Stimulated activated CD4-positive, alpha-beta T cell treated with anti-CD3 and anti-CD28 coated beads, Interleukin-4, amount 100 ng/mL, for 4 hours (primary cell): ENCODE results near the gene IL5.
"Not testable (repeated sequence)": the region's sequence is repeated elsewhere in the genome, so short reads cannot be mapped to it uniquely, and the experiment has no call there.

Source experiments
- DNase-seq, 2 experiments: peaks; one replicate each; pipeline ENCODE4 v3.0.0-alpha.2; 2020

IL5 gene

DNA sequence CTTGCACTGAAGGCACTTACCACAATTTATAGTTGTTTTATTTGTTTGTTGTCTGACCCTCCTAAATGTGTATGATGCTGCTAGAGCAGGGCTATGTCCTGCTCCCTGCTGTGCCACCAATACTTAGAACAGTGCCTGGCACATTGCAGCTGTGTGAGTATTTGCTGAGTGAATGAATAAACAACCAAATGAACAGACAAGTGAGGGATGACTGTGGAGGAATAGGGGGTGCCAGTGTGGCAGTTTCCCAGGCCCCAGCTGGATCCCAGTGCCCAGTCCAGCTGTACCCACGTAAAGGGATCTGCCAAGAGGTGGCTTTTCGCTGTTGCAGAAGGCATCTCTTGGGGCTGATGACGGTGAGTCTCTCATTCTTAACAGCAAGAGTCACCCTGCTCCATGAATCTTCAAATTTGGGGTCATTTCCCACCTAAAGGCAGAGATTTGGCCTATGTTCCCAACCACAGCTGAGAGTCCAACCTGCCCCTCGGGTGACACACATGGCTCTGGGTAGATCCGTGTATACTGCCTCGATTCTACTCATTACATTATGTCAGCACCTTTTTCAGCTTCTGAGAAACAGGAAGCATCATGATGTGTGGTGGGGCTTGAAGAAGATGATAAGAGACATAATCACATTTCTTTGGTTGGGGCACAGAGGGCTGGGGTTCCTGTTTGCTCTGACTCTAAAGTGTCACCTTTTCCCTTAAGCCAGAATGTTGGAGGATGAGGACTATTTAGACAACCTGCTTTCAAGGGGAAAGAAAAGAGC lies 14.3 kb downstream of the IL5 start:
- no peak for DNase-seq

DNA sequence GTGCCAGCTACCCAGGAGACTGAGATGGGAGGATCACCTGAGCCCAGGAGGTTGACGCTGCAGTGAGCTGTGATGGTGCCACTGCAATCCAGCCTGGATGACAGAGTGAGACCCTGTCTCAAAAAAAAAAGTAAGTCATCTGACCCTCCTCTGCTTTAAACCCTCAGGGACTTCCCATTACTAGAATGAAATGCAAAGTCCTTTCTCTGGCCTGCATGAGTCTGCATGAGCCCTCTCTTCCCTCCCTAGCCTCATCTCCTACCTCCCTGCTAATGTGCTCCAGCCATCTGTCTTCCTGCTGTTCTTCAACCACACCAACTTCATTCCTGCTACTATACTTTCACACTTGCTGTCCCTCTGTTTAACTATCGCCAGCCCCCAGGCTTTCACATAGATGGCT lies 15.3 kb downstream of the IL5 start:
- no peak for DNase-seq

DNA sequence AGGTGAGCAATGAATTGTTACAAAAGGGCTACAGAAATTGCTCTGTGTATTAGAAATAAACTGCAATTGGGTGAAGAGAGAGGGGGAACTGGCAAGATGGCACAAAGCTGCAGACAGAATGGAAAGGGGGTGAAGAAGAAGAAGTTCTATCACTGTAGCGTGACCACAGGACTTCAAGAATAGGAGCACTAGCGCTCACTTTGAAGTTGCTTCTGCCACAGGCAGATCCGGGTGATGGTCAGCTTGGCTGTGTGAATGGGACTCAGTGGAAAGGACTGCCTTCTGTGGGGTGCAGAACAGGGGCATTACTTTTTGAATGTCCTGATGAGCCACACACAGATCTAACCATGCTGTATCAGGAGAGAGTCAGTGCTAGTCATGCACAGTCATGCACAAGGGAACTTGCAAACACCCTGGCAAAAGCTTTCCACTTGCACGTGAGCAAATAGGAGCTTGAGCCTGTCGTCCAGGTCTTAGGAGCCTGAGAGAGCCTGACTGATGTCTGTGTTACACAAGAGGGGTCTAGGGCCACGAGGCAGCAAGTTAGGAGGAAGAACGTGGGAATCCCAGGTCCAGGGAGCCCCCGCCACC lies 16.3 kb downstream of the IL5 start:
- no peak for DNase-seq

DNA sequence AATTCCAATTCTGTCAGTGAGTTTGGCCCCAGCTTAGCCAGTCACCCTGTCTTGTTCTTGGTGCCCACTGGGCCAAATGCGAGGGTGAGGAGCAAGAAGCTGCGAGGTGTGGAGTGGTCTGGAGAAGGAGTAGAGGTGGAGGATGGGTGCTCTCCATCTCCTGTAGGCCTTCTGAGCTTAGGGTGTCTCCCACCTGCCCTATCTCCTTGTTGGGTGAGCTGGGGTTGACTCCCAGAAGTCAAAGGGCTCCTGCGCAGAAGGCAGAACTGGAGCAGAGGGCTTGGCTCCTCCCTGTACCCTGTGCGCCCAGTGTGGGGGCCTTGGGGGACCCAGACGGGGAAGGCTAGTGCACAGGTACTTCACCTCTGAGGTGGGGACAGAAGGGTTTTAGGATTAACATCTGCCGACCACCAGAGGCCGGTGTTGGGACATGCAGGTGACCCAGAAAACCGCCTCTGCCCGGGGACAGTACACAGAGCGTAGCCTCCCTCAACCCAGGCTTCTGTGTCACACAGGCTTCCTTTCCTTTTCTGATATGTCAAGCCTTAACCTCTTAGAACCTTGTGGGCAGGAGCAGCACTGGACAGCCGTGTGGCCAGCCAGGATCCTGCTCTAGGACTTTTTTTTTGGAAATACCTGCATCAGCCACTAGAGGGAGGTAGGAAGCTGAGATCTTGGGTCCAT lies 16.9 kb downstream of the IL5 start:
- peak; percentile 7 to 19 for DNase-seq

DNA sequence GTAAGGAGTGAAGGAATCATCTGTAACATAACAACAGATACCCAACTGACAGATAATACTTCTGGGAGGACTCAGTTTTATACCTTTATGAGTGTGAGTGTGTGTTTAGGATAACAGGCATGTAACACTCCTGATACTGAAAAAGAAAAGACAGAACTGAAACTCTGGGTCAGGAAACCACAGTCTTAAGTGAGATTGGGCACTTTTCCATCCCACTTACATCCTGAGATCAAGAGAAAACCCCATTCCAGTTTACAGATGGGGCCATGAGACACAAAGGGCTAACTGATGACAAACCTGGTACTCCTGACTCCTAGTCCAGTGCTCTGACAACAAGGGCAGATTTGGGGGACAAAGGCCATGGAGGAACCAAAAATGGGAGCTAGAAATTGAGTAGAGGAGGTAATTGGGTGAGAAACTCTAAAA lies 18.0 kb downstream of the IL5 start:
- DNase-seq: no peak

DNA sequence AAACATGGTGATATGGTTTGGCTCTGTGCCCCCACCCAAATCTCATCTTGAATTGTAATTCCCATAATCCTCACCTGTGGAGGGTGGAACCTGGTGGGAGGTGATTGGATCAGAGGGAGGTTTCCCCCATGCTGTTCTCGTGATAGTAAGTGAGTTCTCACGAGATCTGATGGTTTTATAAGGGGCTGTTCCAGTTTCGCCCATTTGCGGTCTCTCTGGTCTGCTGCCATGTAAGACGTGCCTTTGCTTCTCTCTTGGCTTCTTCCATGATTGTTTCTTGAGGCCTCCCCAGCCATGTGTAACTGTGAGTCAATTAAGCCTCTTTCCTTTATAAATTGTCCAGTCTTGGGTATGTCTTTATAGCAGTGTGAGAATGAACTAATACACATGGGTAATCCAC lies 18.4 kb downstream of the IL5 start:
- not testable (repeated sequence) for DNase-seq

DNA sequence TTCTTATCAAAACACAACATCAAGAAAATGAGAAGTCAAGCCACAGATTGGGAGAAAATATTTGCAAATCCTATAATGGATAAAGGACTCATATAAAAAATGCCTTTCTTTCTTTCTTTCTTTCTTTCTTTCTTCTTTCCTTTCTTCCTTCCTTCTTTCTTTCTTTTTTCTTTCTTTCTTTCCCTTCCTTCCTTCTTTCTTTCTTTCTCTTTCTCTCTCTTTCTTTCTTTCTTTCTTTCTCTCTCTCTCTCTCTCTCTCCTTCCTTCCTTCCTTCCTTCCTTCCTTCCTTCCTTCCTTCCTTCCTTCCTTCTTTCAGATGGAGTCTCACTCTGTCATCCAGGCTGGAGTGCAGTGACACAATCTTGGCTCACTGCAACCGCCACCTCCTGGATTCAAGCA lies 21.3 kb downstream of the IL5 start:
- not testable (repeated sequence) for DNase-seq

DNA sequence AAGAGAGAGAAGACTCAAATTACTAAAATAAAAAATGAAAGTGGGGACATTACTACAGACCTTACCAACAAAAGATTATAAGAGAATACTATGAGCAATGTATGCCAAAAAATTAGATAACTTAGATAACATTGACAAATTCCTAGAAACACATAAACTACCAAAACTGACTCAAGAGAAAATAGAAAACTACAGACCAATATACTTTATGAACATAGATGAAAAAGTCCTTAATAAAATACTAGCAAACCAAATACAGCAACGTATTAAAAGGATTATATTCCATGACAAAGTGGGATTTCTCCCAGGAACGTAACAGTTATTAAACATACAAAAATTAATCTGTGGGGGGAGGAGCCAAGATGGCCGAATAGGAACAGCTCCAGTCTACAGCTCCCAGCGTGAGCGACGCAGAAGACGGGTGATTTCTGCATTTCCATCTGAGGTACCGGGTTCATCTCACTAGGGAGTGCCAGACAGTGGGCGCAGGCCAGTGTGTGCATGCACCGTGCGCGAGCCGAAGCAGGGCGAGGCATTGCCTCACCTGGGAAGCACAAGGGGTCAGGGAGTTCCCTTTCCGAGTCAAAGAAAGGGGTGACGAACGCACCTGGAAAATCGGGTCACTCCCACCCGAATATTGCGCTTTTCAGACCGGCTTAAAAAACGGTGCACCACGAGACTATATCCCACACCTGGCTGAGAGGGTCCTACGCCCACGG lies 29.5 kb downstream of the IL5 start:
- DNase-seq: not testable (repeated sequence)

DNA sequence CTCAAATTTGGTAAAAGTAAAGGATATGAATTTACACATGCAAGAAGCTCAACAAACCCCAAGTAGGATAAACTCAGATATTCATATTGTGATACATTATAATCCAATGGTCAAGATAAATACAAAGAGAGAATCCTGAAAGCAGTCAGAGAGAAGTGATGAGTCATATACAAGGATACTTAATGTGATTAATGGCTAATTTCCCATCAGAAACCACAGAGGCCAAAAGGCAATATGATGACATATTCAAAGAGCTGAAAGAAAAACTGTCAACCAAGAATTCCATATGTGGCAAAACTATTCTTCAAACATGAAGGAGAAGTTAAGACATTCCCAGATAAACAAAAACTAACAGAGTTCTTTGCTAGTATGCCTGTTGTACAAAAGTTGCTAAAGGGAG lies 33.2 kb downstream of the IL5 start:
- no peak for DNase-seq

DNA sequence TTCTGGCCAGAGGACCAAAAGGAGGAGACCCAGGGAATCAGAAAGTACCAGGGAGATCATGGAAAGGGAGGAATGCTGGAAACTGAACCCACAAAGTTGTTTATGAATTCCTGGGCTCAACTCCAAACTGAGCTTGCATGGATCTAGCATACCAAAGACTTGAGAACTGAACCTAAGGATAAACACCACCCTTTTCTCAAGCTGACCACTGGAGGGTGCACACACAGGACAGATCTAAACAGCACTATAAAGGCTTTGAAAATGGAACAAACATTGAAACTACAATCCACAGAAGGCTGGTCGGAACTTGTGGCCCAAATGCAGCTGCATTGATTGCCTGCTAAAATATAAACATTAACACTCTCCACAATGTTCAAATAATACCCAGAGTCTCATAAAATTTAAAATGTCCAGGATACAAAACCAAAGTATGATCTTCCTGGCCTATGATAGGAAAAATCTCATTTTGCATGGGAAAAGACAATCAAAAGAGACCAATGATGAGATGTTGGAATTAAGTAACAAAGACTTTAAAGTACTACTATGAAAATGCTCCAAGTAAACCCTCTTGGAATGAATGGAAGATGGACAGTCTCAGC lies 37.1 kb downstream of the IL5 start:
- DNase-seq: no peak

DNA sequence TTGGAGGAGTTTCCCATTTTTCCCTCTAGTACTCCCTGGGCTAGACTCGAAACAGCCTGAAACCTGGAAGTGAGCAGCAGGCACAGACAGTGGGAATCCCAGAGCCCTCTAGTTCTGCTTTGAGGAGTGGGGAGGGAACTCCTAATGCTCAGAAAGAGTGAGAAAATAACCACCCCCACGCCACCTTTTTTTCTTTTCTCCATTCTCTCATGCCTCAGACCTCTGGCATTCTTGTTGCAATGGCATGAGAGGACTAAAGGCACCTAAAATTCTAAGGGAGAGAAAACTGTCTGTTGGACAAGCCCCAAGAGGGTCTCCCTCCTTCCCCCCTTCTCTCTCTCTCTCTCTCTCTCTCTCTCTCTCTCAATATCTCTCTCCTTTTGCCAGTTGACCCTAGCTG lies 37.7 kb downstream of the IL5 start:
- no peak for DNase-seq

DNA sequence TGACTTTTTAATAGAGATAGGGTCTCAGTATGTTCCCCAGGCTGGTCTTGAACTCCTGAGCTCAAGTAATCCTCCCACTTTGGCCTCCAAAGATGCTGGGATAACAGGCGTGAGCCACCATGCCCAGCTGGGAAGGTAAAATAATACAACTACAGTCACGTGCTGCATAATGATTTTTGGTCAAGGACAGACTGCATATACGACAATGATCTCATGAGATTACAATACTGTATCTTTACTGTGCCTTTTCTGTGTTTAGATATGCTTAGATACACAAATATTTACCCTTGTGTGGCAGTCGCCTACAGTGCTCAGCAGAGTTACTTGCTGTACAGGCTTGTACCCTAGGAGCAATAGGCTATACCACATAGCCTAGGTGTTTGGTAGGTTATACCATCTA lies 38.6 kb downstream of the IL5 start:
- DNase-seq: no peak

DNA sequence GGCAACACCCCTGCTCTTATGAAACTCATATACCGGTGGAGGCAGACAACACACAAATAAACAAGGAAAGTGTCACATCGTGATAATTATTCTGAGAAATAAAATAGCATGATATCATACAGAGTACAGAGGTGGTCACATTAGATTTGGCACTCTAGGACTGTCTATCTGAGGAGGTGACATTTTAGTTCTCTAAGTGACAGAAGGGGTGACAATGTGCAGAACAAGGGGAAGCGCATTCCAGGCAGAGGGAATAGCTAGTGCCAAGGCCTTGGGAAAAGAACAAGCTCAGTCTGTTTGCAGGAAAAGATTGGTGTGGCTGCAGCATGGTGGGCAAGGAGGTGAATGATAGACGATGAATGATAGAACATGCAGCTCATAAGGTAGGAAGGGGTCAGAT lies 40.1 kb downstream of the IL5 start:
- no peak for DNase-seq

DNA sequence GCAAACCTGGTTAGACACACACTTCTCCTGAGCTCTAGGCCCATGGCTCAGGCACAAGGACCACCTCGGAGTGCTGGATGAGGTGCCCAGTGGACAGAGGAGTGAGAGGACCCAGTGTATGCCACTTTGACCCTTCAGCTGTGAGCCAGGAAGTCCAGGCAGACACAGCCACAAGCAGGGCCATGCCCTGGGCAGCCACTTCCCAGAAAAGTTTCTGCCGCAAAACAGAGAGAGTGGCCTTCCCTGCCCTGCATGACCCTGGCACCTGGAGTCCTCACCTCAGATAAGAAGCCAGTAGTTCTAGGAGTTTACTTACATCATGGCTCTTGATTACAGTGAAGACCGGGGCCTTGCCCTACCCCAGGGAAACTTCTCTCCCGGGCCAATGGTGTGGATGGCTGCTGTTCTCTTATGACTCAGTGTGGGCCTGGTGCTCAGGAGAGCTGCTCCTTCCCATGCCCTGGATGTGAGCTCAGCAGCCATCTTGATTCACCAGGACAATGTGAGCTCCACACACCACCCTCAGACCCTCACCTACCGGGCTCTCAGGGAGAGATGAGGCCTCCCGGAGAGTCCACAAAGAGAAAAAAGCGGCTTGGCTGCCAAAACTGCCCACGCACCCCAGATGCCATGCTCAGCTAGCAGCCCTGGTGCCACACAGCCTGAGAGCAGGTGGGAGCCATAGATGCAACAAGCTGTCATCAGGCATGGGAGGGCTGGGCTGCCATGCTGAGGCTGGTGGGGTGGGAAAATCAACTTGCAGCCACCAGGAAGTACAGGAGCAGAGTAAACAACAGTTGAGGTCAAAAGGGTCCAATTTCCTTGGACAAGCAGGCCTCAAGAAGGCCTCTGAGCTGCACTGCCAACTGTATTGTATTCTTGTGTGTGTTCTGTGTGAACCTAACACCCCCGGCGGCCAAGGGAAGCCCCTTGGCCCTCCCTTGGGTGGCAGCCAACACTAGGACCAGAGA lies 41.1 kb downstream of the IL5 start:
- DNase-seq: no peak

DNA sequence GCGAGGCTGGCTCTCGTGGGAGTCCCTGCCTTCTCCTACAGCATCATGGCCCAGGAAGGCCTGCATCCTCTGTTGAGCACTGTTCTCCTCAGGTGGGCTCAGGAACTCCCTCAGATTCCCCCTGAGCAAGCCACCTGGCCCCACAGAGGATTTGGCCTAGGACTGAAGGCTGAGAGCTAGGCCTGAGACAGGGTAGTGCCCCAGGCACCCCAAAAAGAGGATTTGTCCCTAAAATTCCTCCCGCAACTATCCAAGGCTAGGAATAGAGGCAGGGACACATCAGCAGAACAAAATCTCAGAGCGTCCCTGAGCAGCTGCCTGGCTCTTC lies 41.7 kb downstream of the IL5 start:
- DNase-seq: no peak

DNA sequence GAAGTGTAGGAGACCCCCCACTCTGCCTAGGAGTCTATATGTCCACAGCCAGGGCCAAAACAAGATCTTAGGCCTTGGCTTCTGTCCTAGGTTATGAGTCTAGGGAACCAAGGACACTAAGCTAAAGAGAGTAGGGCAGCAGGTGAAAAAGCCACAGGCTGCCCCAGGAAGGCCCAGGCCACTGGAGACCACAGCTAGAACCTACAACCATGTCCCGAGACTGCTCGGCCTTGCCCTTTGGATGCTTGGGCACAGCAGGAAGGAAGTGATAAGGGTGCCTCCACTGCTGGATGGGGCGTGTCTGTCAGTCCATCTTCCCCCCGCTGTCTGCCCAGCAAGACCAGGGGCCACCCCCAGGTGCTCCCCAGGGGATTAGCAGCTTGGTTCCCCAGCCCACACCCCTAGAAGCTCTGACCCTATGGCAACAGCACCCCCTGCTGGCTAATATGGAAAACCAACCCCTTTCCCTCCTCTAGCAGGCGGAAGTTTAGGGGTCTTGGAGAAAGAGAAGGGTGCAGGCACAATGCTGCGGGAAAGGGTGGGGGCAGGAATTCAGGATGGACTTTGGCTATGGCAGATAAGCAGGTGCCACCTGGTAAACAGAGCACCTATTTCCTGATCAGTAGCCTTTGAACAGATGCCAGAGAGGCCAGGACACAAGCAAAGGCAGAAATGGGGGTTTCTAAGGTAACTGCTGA lies 42.2 kb downstream of the IL5 start:
- DNase-seq: peak; percentile 63 to 70

DNA sequence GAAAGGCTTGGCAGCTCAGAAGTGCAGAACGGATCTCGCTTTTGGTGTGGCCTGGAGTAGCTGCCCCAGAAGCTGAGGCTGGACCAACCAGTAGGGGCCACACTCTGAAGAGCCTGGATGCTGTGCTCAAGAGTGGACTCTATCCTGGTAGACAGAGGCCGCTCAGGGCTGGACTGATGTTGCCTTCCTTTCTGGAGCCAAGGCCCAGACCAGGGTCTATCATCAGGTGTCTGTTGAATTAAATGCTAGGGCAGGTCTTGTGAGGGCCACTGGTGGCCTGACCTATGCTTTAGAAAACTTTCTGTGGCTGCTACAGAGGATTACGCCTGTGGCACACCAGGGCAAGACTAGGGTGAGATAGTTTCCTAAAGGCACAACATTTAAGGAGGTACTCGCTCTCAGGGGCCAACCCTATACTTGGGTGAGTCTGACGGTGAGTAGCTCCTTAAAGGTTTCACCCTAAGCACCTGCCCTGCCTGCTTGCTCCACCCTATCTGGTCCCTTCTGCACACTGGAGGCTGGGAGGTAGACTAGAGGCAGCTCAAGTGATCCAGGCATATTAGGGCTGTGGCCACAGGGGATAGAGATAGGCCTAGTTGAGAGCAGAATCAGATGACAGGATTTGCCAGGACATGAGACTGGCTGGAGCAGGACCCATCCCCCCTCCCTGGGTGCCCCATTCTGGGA lies 42.9 kb downstream of the IL5 start:
- DNase-seq: peak in 1 of 2 experiments; percentile 2

DNA sequence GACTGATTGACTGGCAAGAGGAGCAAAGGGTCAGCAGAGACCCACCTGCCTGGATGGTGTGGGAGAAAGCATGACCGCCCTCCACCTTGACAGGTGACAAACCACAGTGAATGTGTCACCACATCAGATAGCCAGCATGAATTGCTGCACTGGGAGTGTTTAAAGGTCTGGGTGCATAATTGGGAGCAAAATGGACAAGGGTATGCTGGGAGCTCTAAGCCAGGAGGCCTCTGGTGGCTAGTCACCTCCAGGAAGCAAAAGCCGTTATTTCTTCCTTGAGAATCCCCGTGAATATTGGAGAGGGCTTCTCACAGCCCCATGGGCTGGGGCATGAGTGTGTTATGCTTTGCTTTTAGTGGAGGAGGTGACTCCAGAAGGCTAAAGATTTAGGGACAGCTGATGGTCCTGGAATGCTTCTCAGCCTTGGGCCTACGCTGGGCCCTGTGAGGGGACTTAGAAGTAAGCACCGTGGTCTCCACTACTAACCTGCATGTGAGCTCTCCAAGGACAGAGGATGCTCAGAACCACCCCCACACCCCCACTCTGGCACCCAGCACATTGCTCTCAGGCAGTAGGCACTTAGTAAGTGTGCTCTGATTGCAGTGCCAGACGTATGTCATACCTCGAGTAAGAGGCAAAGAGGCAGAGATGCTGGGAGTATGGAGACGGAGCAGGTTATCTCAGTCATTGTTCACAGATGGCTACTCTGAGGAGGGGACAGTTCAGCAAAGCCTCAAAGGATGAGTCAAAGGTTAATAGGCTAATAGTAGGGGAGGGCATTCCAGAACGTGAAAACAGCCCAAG lies 43.7 kb downstream of the IL5 start:
- peak in 1 of 2 experiments; percentile 23 for DNase-seq

DNA sequence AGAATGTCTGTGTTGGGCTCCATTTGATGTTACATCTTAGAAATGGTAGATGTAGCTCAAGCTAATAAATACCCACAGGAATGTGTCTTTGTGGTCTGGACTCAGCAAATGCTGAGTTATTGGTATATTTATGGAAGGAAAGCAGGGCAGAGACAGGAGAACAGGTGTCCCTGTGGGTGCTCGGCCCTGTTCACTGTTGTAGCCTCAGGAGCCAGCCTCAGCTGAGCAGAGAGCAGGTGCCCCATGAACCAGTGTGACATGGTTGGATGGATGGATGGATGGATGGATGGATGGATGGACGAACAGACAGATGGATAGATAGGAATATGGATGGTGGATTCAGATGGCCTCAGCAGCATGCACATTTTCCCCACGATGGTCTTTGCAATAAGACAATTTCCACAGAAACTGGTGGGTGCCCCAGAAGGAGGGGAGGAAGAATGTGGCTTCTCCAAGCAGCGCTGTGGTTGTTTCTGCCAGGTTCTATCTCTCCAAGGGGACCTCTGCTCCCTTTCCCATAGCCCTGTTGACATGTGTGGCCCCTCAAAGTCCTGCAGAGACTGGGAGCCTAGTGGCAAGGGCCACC lies 44.5 kb downstream of the IL5 start:
- no peak for DNase-seq
